ENCODE results near the gene SLC25A30. TPM values are rescaled to one million over a fixed set of nuclear protein-coding genes. Genes with fewer than 3 reads are reported as not detected.

SLC25A30 gene
- total and polyA plus RNA-seq, 7 experiments from 2014 or later = 1.7 to 29.4 (median 19.3) TPM

- POLR2A ChIA-PET = no interaction called here
- no peak for ATAC-seq
Measured at GRCh38 chr13:45454204-45454603, 36.0 kb upstream of the SLC25A30 start.

GRCh38 chr13:45451282-45451681 lies 33.1 kb upstream of the SLC25A30 start:
- POLR2A ChIA-PET = interaction anchor here (0.7 kb wide), 1 partner anchor 111 kb away, joined by 3 read pairs; the partner anchor contains the start of gene TPT1
- H3K36me3 ChIP-seq (ENCODE audit: control insufficient read depth in 2 of 3, insufficient read depth in 3 of 3, low read length in 3 of 3) = no peaks in the 10 kb centered on the region
- Mint-ChIP-seq H3K36me3 (peaks cover 0 to 3% (median 0%) of the 10 kb centered on the region in 5 donors), H3K4me3 (no peak overlapping the region), H3K4me1 (peaks cover 0 to 4% (median 0%) of the 10 kb centered on the region in 7 donors), H3K27ac (no peak overlapping the region), H3K27me3 (peaks cover 0 to 17% (median 0%) of the 10 kb centered on the region in 5 donors), H3K9me3 (peaks cover 0 to 10% (median 0%) of the 10 kb centered on the region in 11 donors)
- H3K4me3 ChIP-seq (ENCODE audit: low read length) = no peak overlapping the region
- no peaks in the 10 kb centered on the region for H3K9me3 ChIP-seq (ENCODE audit: control insufficient read depth in 2 of 3, low read length in 3 of 3)
- CTCF ChIA-PET = no interaction called here
- no peak overlapping the region for H3K27ac ChIP-seq (ENCODE audit: low read depth, low read length)
- no peak for DNase-seq
- no peaks in the 10 kb centered on the region for H3K4me1 ChIP-seq (ENCODE audit: control insufficient read depth in 2 of 2, insufficient read depth in 2 of 2, low read length in 2 of 2)
- no peak for ATAC-seq
- intact Hi-C loops (cut with micrococcal nuclease) = no loop called here
- no peaks in the 10 kb centered on the region for H3K27me3 ChIP-seq (ENCODE audit: control insufficient read depth in 2 of 2, insufficient read depth in 2 of 2, low read length in 2 of 2)

More at GRCh38 chr13:45454204-45454603, 36.0 kb upstream of the SLC25A30 start:
- Mint-ChIP-seq H3K4me3 (no peak overlapping the region), H3K36me3 (peaks cover 5 to 10% (median 8%) of the 10 kb centered on the region in 5 donors), H3K27ac (no peak overlapping the region), H3K27me3 (peaks cover 0 to 8% (median 2%) of the 10 kb centered on the region in 5 donors), H3K9me3 (peaks cover 0 to 30% (median 5%) of the 10 kb centered on the region in 11 donors), H3K4me1 (peaks cover 0 to 4% (median 0%) of the 10 kb centered on the region in 7 donors)
- intact Hi-C loops (cut with micrococcal nuclease) = no loop called here
- DNase-seq = no peak
- CTCF ChIA-PET = no interaction called here
- H3K27ac ChIP-seq (ENCODE audit: low read depth, low read length) = no peak overlapping the region
- no peaks in the 10 kb centered on the region for H3K27me3 ChIP-seq (ENCODE audit: control insufficient read depth in 2 of 2, insufficient read depth in 2 of 2, low read length in 2 of 2)
- H3K4me3 ChIP-seq (ENCODE audit: low read length) = no peak overlapping the region
- H3K4me1 ChIP-seq (ENCODE audit: control insufficient read depth in 2 of 2, insufficient read depth in 2 of 2, low read length in 2 of 2) = no peaks in the 10 kb centered on the region
- no peaks in the 10 kb centered on the region for H3K36me3 ChIP-seq (ENCODE audit: control insufficient read depth in 2 of 3, insufficient read depth in 3 of 3, low read length in 3 of 3)
- H3K9me3 ChIP-seq (ENCODE audit: control insufficient read depth in 2 of 3, low read length in 3 of 3) = peaks cover 0 to 8% (median 0%) of the 10 kb centered on the region in 3 experiments

GRCh38 chr13:45448965-45449559 lies 30.9 kb upstream of the SLC25A30 start:
- ChIA-PET CTCF (interaction anchor here (0.6 to 1.4 kb wide), 2 partner anchors 14 to 78 kb away, joined by 4 read pairs; no protein-coding TSS in a partner anchor), POLR2A (interaction anchor here (0.6 to 1.2 kb wide), 2 partner anchors 14 to 16 kb away, joined by 3 read pairs; partner anchors contain the start of gene COG3)
- H3K27ac ChIP-seq (ENCODE audit: low read depth, low read length) = no peak overlapping the region
- no peak for DNase-seq
- Mint-ChIP-seq H3K27me3 (peaks cover 0 to 27% (median 0%) of the 10 kb centered on the region in 5 donors), H3K9me3 (peaks cover 0 to 3% (median 0%) of the 10 kb centered on the region in 11 donors), H3K4me3 (no peak overlapping the region), H3K36me3 (no peaks in the 10 kb centered on the region), H3K27ac (no peak overlapping the region), H3K4me1 (peaks cover 0 to 4% (median 0%) of the 10 kb centered on the region in 7 donors)
- no peak for ATAC-seq
- H3K36me3 ChIP-seq (ENCODE audit: control insufficient read depth in 2 of 3, insufficient read depth in 3 of 3, low read length in 3 of 3) = no peaks in the 10 kb centered on the region
- H3K27me3 ChIP-seq (ENCODE audit: control insufficient read depth in 2 of 2, insufficient read depth in 2 of 2, low read length in 2 of 2) = no peaks in the 10 kb centered on the region
- intact Hi-C loops (cut with micrococcal nuclease) = no loop called here
- H3K4me3 ChIP-seq (ENCODE audit: low read length) = no peak overlapping the region
- no peaks in the 10 kb centered on the region for H3K4me1 ChIP-seq (ENCODE audit: control insufficient read depth in 2 of 2, insufficient read depth in 2 of 2, low read length in 2 of 2)
- no peaks in the 10 kb centered on the region for H3K9me3 ChIP-seq (ENCODE audit: control insufficient read depth in 2 of 3, low read length in 3 of 3)

- no peaks in the 10 kb centered on the region for H3K9me3 ChIP-seq (ENCODE audit: control insufficient read depth in 2 of 3, low read length in 3 of 3)
- no peak for DNase-seq
- no peak overlapping the region for H3K4me3 ChIP-seq (ENCODE audit: low read length)
- intact Hi-C loops (cut with micrococcal nuclease) = no loop called here
- Mint-ChIP-seq H3K4me1 (peaks cover 0 to 5% (median 0%) of the 10 kb centered on the region in 7 donors), H3K4me3 (no peak overlapping the region), H3K27me3 (peaks cover 0 to 27% (median 0%) of the 10 kb centered on the region in 5 donors), H3K36me3 (peaks cover 0 to 5% (median 0%) of the 10 kb centered on the region in 5 donors), H3K9me3 (no peaks in the 10 kb centered on the region), H3K27ac (no peak overlapping the region)
- H3K27ac ChIP-seq (ENCODE audit: low read depth, low read length) = no peak overlapping the region
- no peaks in the 10 kb centered on the region for H3K36me3 ChIP-seq (ENCODE audit: control insufficient read depth in 2 of 3, insufficient read depth in 3 of 3, low read length in 3 of 3)
- no peaks in the 10 kb centered on the region for H3K27me3 ChIP-seq (ENCODE audit: control insufficient read depth in 2 of 2, insufficient read depth in 2 of 2, low read length in 2 of 2)
- POLR2A ChIA-PET = no interaction called here
- no peaks in the 10 kb centered on the region for H3K4me1 ChIP-seq (ENCODE audit: control insufficient read depth in 2 of 2, insufficient read depth in 2 of 2, low read length in 2 of 2)
- no peak for ATAC-seq
- CTCF ChIA-PET = no interaction called here
Measured at GRCh38 chr13:45447050-45447661, 29.0 kb upstream of the SLC25A30 start.

- no peak overlapping the region for H3K4me3 ChIP-seq (ENCODE audit: low read length)
- H3K27ac Mint-ChIP-seq = no peak overlapping the region
- H3K36me3 Mint-ChIP-seq = peaks cover 0 to 5% (median 0%) of the 10 kb centered on the region in 5 donors
- no peaks in the 10 kb centered on the region for H3K9me3 Mint-ChIP-seq
- peaks cover 0 to 27% (median 0%) of the 10 kb centered on the region in 5 donors for H3K27me3 Mint-ChIP-seq
- peaks cover 0 to 3% of the 10 kb centered on the region in 2 donors for H3K4me1 ChIP-seq (ENCODE audit: control insufficient read depth in 2 of 2, insufficient read depth in 2 of 2, low read length in 2 of 2)
- peaks cover 5 to 10% (median 8%) of the 10 kb centered on the region in 7 donors for H3K4me1 Mint-ChIP-seq
- DNase-seq (no peak), ATAC-seq (no peak)
- H3K4me3 Mint-ChIP-seq = no peak overlapping the region
- CTCF ChIA-PET = no interaction called here
- H3K36me3 ChIP-seq (ENCODE audit: control insufficient read depth in 2 of 3, insufficient read depth in 3 of 3, low read length in 3 of 3) = no peaks in the 10 kb centered on the region
- POLR2A ChIA-PET = no interaction called here
- H3K27me3 ChIP-seq (ENCODE audit: control insufficient read depth in 2 of 2, insufficient read depth in 2 of 2, low read length in 2 of 2) = no peaks in the 10 kb centered on the region
- no peaks in the 10 kb centered on the region for H3K9me3 ChIP-seq (ENCODE audit: control insufficient read depth in 2 of 3, low read length in 3 of 3)
- H3K27ac ChIP-seq (ENCODE audit: low read depth, low read length) = no peak overlapping the region
- intact Hi-C loops (cut with micrococcal nuclease) = no loop called here
Measured at GRCh38 chr13:45446181-45446580, 28.0 kb upstream of the SLC25A30 start.

GRCh38 chr13:45445053-45445452 lies 26.9 kb upstream of the SLC25A30 start:
- Mint-ChIP-seq H3K4me3 (no peak overlapping the region), H3K9me3 (no peaks in the 10 kb centered on the region), H3K27me3 (peaks cover 0 to 24% (median 0%) of the 10 kb centered on the region in 5 donors), H3K4me1 (peaks cover 5 to 14% (median 8%) of the 10 kb centered on the region in 7 donors), H3K27ac (no peak overlapping the region), H3K36me3 (peaks cover 0 to 5% (median 0%) of the 10 kb centered on the region in 5 donors)
- POLR2A ChIA-PET = no interaction called here
- no peak overlapping the region for H3K4me3 ChIP-seq (ENCODE audit: low read length)
- H3K9me3 ChIP-seq (ENCODE audit: control insufficient read depth in 2 of 3, low read length in 3 of 3) = no peaks in the 10 kb centered on the region
- H3K4me1 ChIP-seq (ENCODE audit: control insufficient read depth in 2 of 2, insufficient read depth in 2 of 2, low read length in 2 of 2) = peaks cover 0 to 3% of the 10 kb centered on the region in 2 donors
- H3K36me3 ChIP-seq (ENCODE audit: control insufficient read depth in 2 of 3, insufficient read depth in 3 of 3, low read length in 3 of 3) = no peaks in the 10 kb centered on the region
- intact Hi-C loops (cut with micrococcal nuclease) = no loop called here
- DNase-seq = no peak
- no peak overlapping the region for H3K27ac ChIP-seq (ENCODE audit: low read depth, low read length)
- H3K27me3 ChIP-seq (ENCODE audit: control insufficient read depth in 2 of 2, insufficient read depth in 2 of 2, low read length in 2 of 2) = no peaks in the 10 kb centered on the region
- no peak for ATAC-seq
- CTCF ChIA-PET = no interaction called here

Measured in naive thymus-derived CD4-positive, alpha-beta T cell (primary cell).